OCI-LY3 (cell line): Measurements from ENCODE around the gene ARHGAP15.

ENCODE experiments used
- EZH2phosphoT487 ChIP-seq: fragments of 200-600 bp; shearing (Covaris generic); IDR thresholded peaks from 2 replicates; pipeline ENCODE4 v1.6.1; 2018; ENCODE audit warnings: antibody characterized with exemption, mixed run types, low read depth
- TF ChIP-seq, protein P1 (sequence below): fragments of 200-600, 300-600 bp; sonication (generic); IDR thresholded peaks from 2 replicates; pipeline ENCODE4 v1.5.1; 2014; ENCODE audit warnings: antibody characterized with exemption, low read length, low read depth

DNA sequence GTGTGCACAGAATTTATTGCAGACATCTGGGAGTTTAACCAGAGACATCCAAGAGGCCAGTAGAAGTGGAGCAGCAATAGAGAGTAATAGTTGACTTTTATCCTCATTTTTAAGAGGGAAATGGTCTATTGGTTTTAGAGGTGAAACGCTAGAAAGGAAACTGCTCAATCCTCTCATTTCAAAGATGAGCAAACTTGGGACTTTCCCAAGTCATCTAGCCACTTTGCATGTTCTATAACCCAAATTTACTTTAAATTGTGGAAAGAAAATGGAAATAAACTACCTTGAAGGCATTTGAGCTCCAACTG is 601.7 kb downstream of the ARHGAP15 start:
- TF ChIP-seq, protein P1, sequence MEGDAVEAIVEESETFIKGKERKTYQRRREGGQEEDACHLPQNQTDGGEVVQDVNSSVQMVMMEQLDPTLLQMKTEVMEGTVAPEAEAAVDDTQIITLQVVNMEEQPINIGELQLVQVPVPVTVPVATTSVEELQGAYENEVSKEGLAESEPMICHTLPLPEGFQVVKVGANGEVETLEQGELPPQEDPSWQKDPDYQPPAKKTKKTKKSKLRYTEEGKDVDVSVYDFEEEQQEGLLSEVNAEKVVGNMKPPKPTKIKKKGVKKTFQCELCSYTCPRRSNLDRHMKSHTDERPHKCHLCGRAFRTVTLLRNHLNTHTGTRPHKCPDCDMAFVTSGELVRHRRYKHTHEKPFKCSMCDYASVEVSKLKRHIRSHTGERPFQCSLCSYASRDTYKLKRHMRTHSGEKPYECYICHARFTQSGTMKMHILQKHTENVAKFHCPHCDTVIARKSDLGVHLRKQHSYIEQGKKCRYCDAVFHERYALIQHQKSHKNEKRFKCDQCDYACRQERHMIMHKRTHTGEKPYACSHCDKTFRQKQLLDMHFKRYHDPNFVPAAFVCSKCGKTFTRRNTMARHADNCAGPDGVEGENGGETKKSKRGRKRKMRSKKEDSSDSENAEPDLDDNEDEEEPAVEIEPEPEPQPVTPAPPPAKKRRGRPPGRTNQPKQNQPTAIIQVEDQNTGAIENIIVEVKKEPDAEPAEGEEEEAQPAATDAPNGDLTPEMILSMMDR = no peak
- TF ChIP-seq EZH2phosphoT487 = no peak
